PC-9 (cell line): ENCODE data around the gene IQCN. TPM values are rescaled to one million over a fixed set of nuclear protein-coding genes. Genes with fewer than 3 reads are reported as not detected.
A peak's percentile ranks its signal among the peaks of the same experiment; 100 is the strongest.

ENCODE experiments used
- Bru-seq: library from RNA; stranded (reverse); fragments of 400-500 nt; gene quantifications from one replicate; lab custom pipeline; 2021; lab: Mats Ljungman, UMichigan
- BruChase-seq, 2 experiments: library from RNA; stranded (reverse); fragments of 400-500 nt; gene quantifications; one replicate each; lab custom pipeline; 2021; lab: Mats Ljungman, UMichigan
- BruUV-seq: library from RNA; stranded (reverse); fragments of 400-500 nt; replicated peaks from 2 replicates; lab custom pipeline; 2021; lab: Mats Ljungman, UMichigan
- CTCF ChIA-PET: fragments of 300-600 bp; sonication (Branson Sonifier 250); formaldehyde crosslinking; loops from one replicate; lab custom pipeline; 2022; ENCODE audit warnings: antibody characterized with exemption; lab: Charles Lee
- POLR2A ChIA-PET: fragments of 300-600 bp; sonication (Branson Sonifier 250); formaldehyde crosslinking; loops from one replicate; lab custom pipeline; 2022; ENCODE audit warnings: antibody characterized with exemption; ENCODE audit not compliant: unreplicated experiment; lab: Charles Lee
- DNase-seq, 2 experiments: peaks; one replicate each; pipeline versions ENCODE4 v3.0.0 to v3.0.0-alpha.2; 2015 to 2022; ENCODE audit warnings: mixed read lengths in 1 of 2
- H2AFZ ChIP-seq: fragments of 200-600 bp; sonication (generic); 2 replicates; pipeline ENCODE4 v1.8.1; 2017; ENCODE audit warnings: antibody characterized with exemption
- H3F3A ChIP-seq: fragments of 200-600 bp; sonication (generic); 2 replicates; pipeline ENCODE4 v1.8.1; 2017; ENCODE audit warnings: antibody characterized with exemption, mild to moderate bottlenecking, low read depth; ENCODE audit not compliant: insufficient read depth
- H3K27ac ChIP-seq: fragments of 200-600 bp; sonication (generic); 2 replicates; pipeline ENCODE4 v1.6.1; 2016; ENCODE audit warnings: mixed run types
- H3K27me3 ChIP-seq: fragments of 200-600 bp; sonication (generic); 2 replicates; pipeline ENCODE4 v1.6.1; 2016; ENCODE audit warnings: low read depth, mixed run types; ENCODE audit not compliant: insufficient read depth
- H3K36me3 ChIP-seq: fragments of 200-600 bp; sonication (generic); 2 replicates; pipeline ENCODE4 v1.6.1; 2016; ENCODE audit warnings: low read depth, mixed run types
- H3K4me1 ChIP-seq: fragments of 200-600 bp; sonication (generic); replicated peaks from 2 replicates; pipeline ENCODE4 v1.6.1; 2016; ENCODE audit warnings: mixed run types; ENCODE audit not compliant: insufficient read depth
- H3K4me2 ChIP-seq: fragments of 200-600 bp; sonication (generic); 2 replicates; pipeline ENCODE4 v1.6.1; 2017; ENCODE audit warnings: mixed run types
- H3K4me3 ChIP-seq: fragments of 200-600 bp; sonication (generic); 2 replicates; pipeline ENCODE4 v1.6.1; 2016; ENCODE audit warnings: mixed run types
- H3K79me2 ChIP-seq: fragments of 200-600 bp; sonication (generic); 2 replicates; pipeline ENCODE4 v1.6.1; 2017; ENCODE audit warnings: low read depth, mixed run types
- H3K9me2 ChIP-seq: fragments of 200-600 bp; sonication (generic); 2 replicates; pipeline ENCODE4 v1.8.1; 2017; ENCODE audit warnings: mild to moderate bottlenecking; ENCODE audit not compliant: insufficient read depth
- H3K9me3 ChIP-seq: fragments of 200-600 bp; sonication (generic); 2 replicates; pipeline ENCODE4 v1.8.1; 2016; ENCODE audit warnings: low read depth; ENCODE audit not compliant: insufficient read depth
- H4K20me1 ChIP-seq: fragments of 200-600 bp; sonication (generic); 2 replicates; pipeline ENCODE4 v1.8.1; 2017; ENCODE audit not compliant: insufficient read depth
- EZH2 ChIP-seq: fragments of 200-600 bp; sonication (generic); IDR thresholded peaks from 2 replicates; pipeline ENCODE4 v1.8.0; 2017; ENCODE audit warnings: antibody characterized with exemption, low read depth
- intact Hi-C: fragments of 100-400 bp; cut with micrococcal nuclease; formaldehyde crosslinking; loops from one replicate; pipeline ENCODE4 v1.10.0; 2022; ENCODE audit not compliant: unreplicated experiment
- long read RNA-seq: library from polyadenylated mRNA; stranded (forward); transcript quantifications from one replicate; pipeline ENCODE4 v2.0.0, GENCODE V29; 2022
- total RNA-seq: library from RNA; stranded (reverse); gene quantifications from 2 replicates; pipeline ENCODE4 v1.2.3, GENCODE V29; 2021
- TF ChIP-seq, protein P1 (sequence below): fragments of 200-600 bp; sonication (generic); conservative IDR thresholded peaks from 2 replicates; pipeline ENCODE4 v1.6.1; 2017; ENCODE audit warnings: mixed run types, antibody characterized with exemption, mild to moderate bottlenecking, moderate library complexity

IQCN gene
- 5.6 and 7.3 TPM in 2 replicates for total RNA-seq
- Bru-seq, nascent RNA, result percentile 77 among the genes with signal in this experiment
- percentile 75 among the genes with signal in this experiment for BruChase-seq, experiment 1, labeled RNA remaining after a 2-hour chase
- percentile 75 among the genes with signal in this experiment for BruChase-seq, experiment 2, labeled RNA remaining after a 6-hour chase
- long read RNA-seq, result 0 reads

DNA sequence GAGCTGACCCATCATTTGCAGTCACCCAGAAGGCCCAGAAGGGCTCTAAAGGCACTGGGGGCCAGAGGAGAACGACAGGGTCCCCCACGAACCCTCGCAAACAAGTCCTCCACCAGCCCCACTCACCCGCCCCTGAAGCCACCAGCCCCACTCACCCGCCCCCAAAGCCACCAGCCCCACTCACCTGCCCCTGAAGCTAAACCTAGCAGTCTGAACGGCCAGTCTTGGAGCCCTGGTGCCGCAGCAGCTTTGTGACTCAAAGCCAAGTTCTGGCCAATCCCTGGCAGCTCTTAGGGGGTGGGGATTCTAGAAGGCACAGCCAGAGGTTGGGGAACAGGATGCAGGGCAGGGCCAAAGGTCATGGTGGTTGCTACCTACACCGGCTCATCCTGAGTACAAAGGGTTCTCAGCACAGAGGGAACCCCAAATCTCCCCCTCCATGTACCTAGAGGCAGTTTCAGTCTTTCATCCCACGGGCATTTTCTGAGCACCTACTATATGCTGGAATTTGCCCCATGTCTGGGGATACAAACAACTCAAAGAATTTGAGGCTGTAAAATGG is at the start of gene IQCN:
Gene IQCN (minus strand): TSS at position 234 of the 562 bp plus-strand sequence. CDS start 4,974 bp downstream, outside the sequence.
- Histone ChIP-seq H3K27me3 (no peaks in the 10 kb centered on the region), H3K4me3 (no peak within 1 kb of the TSS), H3K79me2 (peaks cover 44% of the 10 kb centered on the region), H2AFZ (no peak within 1 kb of the TSS), H3K4me1 (peaks cover 40% of the 10 kb centered on the region), H3K9me3 (no peaks in the 10 kb centered on the region), H3K9me2 (no peaks in the 10 kb centered on the region), H4K20me1 (peaks cover 24% of the 10 kb centered on the region), H3K27ac (peak within 1 kb of the TSS; percentile 46), H3K36me3 (peaks cover 5% of the 10 kb centered on the region; the same call in 1 of the 2 replicates), H3F3A (peaks cover 61% of the 10 kb centered on the region), H3K4me2 (peak within 1 kb of the TSS; percentile 46)
- no TSS peak for BruUV-seq
- TF ChIP-seq, protein P1, sequence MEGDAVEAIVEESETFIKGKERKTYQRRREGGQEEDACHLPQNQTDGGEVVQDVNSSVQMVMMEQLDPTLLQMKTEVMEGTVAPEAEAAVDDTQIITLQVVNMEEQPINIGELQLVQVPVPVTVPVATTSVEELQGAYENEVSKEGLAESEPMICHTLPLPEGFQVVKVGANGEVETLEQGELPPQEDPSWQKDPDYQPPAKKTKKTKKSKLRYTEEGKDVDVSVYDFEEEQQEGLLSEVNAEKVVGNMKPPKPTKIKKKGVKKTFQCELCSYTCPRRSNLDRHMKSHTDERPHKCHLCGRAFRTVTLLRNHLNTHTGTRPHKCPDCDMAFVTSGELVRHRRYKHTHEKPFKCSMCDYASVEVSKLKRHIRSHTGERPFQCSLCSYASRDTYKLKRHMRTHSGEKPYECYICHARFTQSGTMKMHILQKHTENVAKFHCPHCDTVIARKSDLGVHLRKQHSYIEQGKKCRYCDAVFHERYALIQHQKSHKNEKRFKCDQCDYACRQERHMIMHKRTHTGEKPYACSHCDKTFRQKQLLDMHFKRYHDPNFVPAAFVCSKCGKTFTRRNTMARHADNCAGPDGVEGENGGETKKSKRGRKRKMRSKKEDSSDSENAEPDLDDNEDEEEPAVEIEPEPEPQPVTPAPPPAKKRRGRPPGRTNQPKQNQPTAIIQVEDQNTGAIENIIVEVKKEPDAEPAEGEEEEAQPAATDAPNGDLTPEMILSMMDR, result no peak
- no peak for TF ChIP-seq EZH2
- intact Hi-C loops, result no loop called here
- peak; percentile 30 to 51 for DNase-seq
- ChIA-PET CTCF (interaction anchor here (0.6 kb wide), 2 partner anchors 69 to 138 kb away, joined by 7 read pairs; no protein-coding TSS in a partner anchor), POLR2A (interaction anchor here (0.6 to 0.9 kb wide), 3 partner anchors 54 to 344 kb away, joined by 4 to 18 read pairs (median 8); no protein-coding TSS in a partner anchor)

- H4K20me1 ChIP-seq, result no peaks in the 10 kb centered on the region; the same call in 1 of the 2 replicates
- ChIA-PET POLR2A (interaction anchor here (0.6 to 1.9 kb wide), 8 partner anchors 18 to 290 kb away, joined by 3 to 28 read pairs (median 6); partner anchors contain the start of gene JUND), CTCF (interaction anchor here (0.6 to 1.8 kb wide), 7 partner anchors 36 to 975 kb away, joined by 3 to 10 read pairs (median 5); partner anchors contain the start of gene JUND)
- H3K9me2 ChIP-seq, result no peaks in the 10 kb centered on the region
- intact Hi-C loops, result loop anchor here (1.0 to 2.0 kb wide), 2 partner anchors 18 to 44 kb away; no protein-coding TSS in a partner anchor
- no TSS peak for BruUV-seq
- H2AFZ ChIP-seq, result peak within 1 kb of the TSS; percentile 82
- peaks cover 42% of the 10 kb centered on the region; the same call in 1 of the 2 replicates for H3F3A ChIP-seq
- peak within 1 kb of the TSS; percentile 84 for H3K27ac ChIP-seq
- H3K4me1 ChIP-seq, result peaks cover 37% of the 10 kb centered on the region
- H3K36me3 ChIP-seq, result no peaks in the 10 kb centered on the region; the same call in 1 of the 2 replicates
- TF ChIP-seq, protein P1, result no peak
- no peak for TF ChIP-seq EZH2
- DNase-seq, result peak; percentile 97 to 99
- peak within 1 kb of the TSS; percentile 76 for H3K4me3 ChIP-seq
- peaks cover 49% of the 10 kb centered on the region for H3K79me2 ChIP-seq
- H3K27me3 ChIP-seq, result no peaks in the 10 kb centered on the region
- H3K9me3 ChIP-seq, result no peaks in the 10 kb centered on the region
- peak within 1 kb of the TSS; percentile 94 for H3K4me2 ChIP-seq
Observed at GRCh38 chr19:18322759-18323460, 48.7 kb upstream of the IQCN start, which contains the start of gene LSM4. TSS of gene LSM4 (minus strand) at chr19:18323076. CDS start at chr19:18323020, 56 bp downstream.
